MM.1S (cell line): ENCODE results near the gene ABCC4.

ENCODE experiments used
- DNase-seq: peaks from one replicate; pipeline ENCODE4 v3.0.0-alpha.2; 2015
- H2AFZ ChIP-seq: fragments of 300-600 bp; sonication (generic); 2 replicates; pipeline ENCODE4 v1.6.0; 2016; ENCODE audit warnings: antibody characterized with exemption, low read length
- H3F3A ChIP-seq: fragments of 300-600 bp; sonication (generic); 2 replicates; pipeline ENCODE4 v1.6.1; 2016; ENCODE audit warnings: mild to moderate bottlenecking, antibody characterized with exemption, low read length, moderate library complexity, mixed read lengths; ENCODE audit not compliant: insufficient read depth
- H3K27ac ChIP-seq: fragments of 300-600 bp; sonication (generic); 2 replicates; pipeline ENCODE4 v1.5.1; 2016; ENCODE audit warnings: mild to moderate bottlenecking, low read length
- H3K27me3 ChIP-seq: fragments of 300-600 bp; sonication (generic); replicated peaks from 2 replicates; pipeline ENCODE4 v1.6.0; 2016; ENCODE audit warnings: low read length; ENCODE audit not compliant: insufficient read depth
- H3K36me3 ChIP-seq: fragments of 300-600 bp; sonication (generic); replicated peaks from 2 replicates; pipeline ENCODE4 v1.6.1; 2016; ENCODE audit warnings: mild to moderate bottlenecking, low read length, mixed read lengths; ENCODE audit not compliant: insufficient read depth
- H3K4me1 ChIP-seq: fragments of 300-600 bp; sonication (generic); 2 replicates; pipeline ENCODE4 v1.6.1; 2016; ENCODE audit warnings: low read length, mixed read lengths
- H3K4me2 ChIP-seq: fragments of 300-600 bp; sonication (generic); 2 replicates; pipeline ENCODE4 v1.6.0; 2016; ENCODE audit warnings: low read depth, low read length
- H3K4me3 ChIP-seq: fragments of 300-600 bp; sonication (generic); 2 replicates; pipeline ENCODE4 v1.5.1; 2016; ENCODE audit warnings: low read length, mixed read lengths
- H3K79me2 ChIP-seq: fragments of 300-600 bp; sonication (generic); 2 replicates; pipeline ENCODE4 v1.6.1; 2016; ENCODE audit warnings: mixed run types, low read length, mixed read lengths
- H3K9ac ChIP-seq: fragments of 300-600 bp; sonication (generic); 2 replicates; pipeline ENCODE4 v1.6.1; 2016; ENCODE audit warnings: low read length, mixed read lengths
- H3K9me2 ChIP-seq: fragments of 300-600 bp; sonication (generic); replicated peaks from 2 replicates; pipeline ENCODE4 v1.6.1; 2016; ENCODE audit warnings: mild to moderate bottlenecking, low read length, mixed read lengths; ENCODE audit not compliant: insufficient read depth
- H3K9me3 ChIP-seq: fragments of 300-600 bp; sonication (generic); replicated peaks from 2 replicates; pipeline ENCODE4 v1.6.1; 2016; ENCODE audit warnings: mild to moderate bottlenecking, low read length, mixed read lengths; ENCODE audit not compliant: insufficient read depth
- H4K20me1 ChIP-seq: fragments of 300-600 bp; sonication (generic); 2 replicates; pipeline ENCODE4 v1.6.1; 2016; ENCODE audit warnings: mild to moderate bottlenecking, low read length, moderate library complexity, mixed read lengths; ENCODE audit not compliant: insufficient read depth
- EZH2 ChIP-seq: fragments of 300-600 bp; sonication (generic); optimal IDR thresholded peaks from 2 replicates; pipeline ENCODE3; 2017; ENCODE audit warnings: low read depth, mild to moderate bottlenecking, antibody characterized with exemption, low read length, mixed read lengths
- EZH2phosphoT487 ChIP-seq: fragments of 300-600 bp; sonication (generic); IDR thresholded peaks from 2 replicates; pipeline ENCODE4 v1.6.1; 2018; ENCODE audit warnings: antibody characterized with exemption, low read length
- TF ChIP-seq, protein P1 (sequence below): fragments of 300-600 bp; sonication (generic); IDR thresholded peaks from 2 replicates; pipeline ENCODE4 v1.5.1; 2016; ENCODE audit warnings: antibody characterized with exemption, low read length, mixed read lengths

ABCC4 gene

DNA sequence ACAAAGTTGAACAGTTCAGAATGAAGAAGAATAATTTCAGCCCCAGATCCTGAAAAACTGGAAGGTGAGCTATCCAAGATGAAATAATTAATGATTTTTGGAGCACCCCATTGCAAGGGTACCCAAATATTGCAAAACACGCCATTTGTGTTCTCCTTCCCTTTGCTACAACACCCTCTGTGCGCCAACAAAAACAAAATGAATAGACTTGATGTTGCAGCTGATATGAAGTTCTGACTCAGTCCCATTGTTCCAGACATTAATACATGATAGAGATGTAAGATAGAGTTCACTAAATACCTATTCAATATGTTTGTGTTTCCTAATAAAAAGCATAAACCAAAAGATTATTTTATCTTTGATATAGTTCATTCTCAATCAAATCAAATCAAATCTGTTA, 301.4 kb downstream of the ABCC4 start:
- H3K9me2 ChIP-seq = no peaks in the 10 kb centered on the region

DNA sequence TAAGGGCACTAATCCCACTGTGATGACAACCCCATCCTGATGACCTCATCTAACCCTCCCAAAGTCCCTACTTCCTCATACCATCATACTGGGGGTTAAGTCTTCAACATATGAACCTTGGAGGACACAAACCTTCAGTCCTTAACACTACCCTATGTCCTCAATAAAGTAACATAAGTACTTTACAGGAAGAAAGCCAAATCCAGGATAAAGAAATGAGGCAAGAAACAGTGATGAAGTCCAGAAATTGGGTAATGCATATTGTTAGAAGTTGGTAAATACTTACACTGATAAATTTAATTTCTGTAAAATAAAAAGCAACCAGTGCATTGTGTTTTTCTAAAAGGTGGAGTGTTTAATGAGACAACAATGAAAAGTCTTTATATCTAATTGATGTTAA, 304.1 kb downstream of the ABCC4 start:
- Histone ChIP-seq H3K4me3 (no peak overlapping the region), H3K27me3 (no peaks in the 10 kb centered on the region), H4K20me1 (no peaks in the 10 kb centered on the region), H3K79me2 (no peaks in the 10 kb centered on the region), H3F3A (no peaks in the 10 kb centered on the region), H3K4me2 (no peak overlapping the region), H3K36me3 (no peaks in the 10 kb centered on the region), H3K9me3 (no peaks in the 10 kb centered on the region), H2AFZ (no peak overlapping the region), H3K4me1 (no peaks in the 10 kb centered on the region), H3K9me2 (no peaks in the 10 kb centered on the region), H3K27ac (no peak overlapping the region), H3K9ac (no peak overlapping the region)
- DNase-seq = no peak
- no peak for TF ChIP-seq EZH2phosphoT487
- no peak for TF ChIP-seq EZH2
- TF ChIP-seq, protein P1, sequence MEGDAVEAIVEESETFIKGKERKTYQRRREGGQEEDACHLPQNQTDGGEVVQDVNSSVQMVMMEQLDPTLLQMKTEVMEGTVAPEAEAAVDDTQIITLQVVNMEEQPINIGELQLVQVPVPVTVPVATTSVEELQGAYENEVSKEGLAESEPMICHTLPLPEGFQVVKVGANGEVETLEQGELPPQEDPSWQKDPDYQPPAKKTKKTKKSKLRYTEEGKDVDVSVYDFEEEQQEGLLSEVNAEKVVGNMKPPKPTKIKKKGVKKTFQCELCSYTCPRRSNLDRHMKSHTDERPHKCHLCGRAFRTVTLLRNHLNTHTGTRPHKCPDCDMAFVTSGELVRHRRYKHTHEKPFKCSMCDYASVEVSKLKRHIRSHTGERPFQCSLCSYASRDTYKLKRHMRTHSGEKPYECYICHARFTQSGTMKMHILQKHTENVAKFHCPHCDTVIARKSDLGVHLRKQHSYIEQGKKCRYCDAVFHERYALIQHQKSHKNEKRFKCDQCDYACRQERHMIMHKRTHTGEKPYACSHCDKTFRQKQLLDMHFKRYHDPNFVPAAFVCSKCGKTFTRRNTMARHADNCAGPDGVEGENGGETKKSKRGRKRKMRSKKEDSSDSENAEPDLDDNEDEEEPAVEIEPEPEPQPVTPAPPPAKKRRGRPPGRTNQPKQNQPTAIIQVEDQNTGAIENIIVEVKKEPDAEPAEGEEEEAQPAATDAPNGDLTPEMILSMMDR = no peak

More for the DNA sequence above, 301.4 kb downstream of the ABCC4 start:
- no peaks in the 10 kb centered on the region for H3K36me3 ChIP-seq
- no peak for TF ChIP-seq EZH2phosphoT487
- H2AFZ ChIP-seq = no peak overlapping the region
- H3K4me1 ChIP-seq = no peaks in the 10 kb centered on the region
- no peak overlapping the region for H3K27ac ChIP-seq
- no peak for DNase-seq
- no peaks in the 10 kb centered on the region for H3F3A ChIP-seq
- H3K9me3 ChIP-seq = no peaks in the 10 kb centered on the region
- no peak overlapping the region for H3K4me2 ChIP-seq
- H3K4me3 ChIP-seq = no peak overlapping the region
- no peaks in the 10 kb centered on the region for H3K27me3 ChIP-seq
- no peak overlapping the region for H3K9ac ChIP-seq
- H4K20me1 ChIP-seq = no peaks in the 10 kb centered on the region
- no peaks in the 10 kb centered on the region for H3K79me2 ChIP-seq

DNA sequence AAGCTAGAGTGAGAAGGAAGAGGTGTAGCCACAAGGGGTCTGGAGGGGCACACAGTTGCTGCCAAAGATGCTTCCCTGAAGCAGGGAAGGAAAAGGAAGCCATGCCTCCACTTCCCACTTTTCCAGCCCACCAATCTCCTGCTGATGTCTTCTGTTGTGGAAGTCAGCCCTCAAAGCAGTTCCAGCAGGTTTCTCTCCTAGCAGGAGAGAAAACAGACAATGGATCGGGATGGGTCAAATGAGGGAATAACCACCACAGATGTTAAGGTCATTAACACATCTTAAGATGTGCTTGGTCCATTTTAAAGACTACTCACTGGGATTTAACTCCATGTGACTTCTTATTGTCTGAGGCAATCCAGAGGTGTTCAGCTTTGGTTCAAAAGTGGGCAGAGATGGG, 304.8 kb downstream of the ABCC4 start:
- no peak overlapping the region for H2AFZ ChIP-seq
- no peak overlapping the region for H3K27ac ChIP-seq
- H3K9me3 ChIP-seq = no peaks in the 10 kb centered on the region
- no peak overlapping the region for H3K4me2 ChIP-seq
- no peaks in the 10 kb centered on the region for H4K20me1 ChIP-seq
- no peaks in the 10 kb centered on the region for H3K27me3 ChIP-seq
- H3K4me3 ChIP-seq = no peak overlapping the region
- no peaks in the 10 kb centered on the region for H3K36me3 ChIP-seq
- no peaks in the 10 kb centered on the region for H3F3A ChIP-seq
- no peak for DNase-seq
- H3K9ac ChIP-seq = no peak overlapping the region
- H3K79me2 ChIP-seq = no peaks in the 10 kb centered on the region
- H3K4me1 ChIP-seq = no peaks in the 10 kb centered on the region
- H3K9me2 ChIP-seq = no peaks in the 10 kb centered on the region
- TF ChIP-seq, protein P1 = no peak
- no peak for TF ChIP-seq EZH2
- TF ChIP-seq EZH2phosphoT487 = no peak

DNA sequence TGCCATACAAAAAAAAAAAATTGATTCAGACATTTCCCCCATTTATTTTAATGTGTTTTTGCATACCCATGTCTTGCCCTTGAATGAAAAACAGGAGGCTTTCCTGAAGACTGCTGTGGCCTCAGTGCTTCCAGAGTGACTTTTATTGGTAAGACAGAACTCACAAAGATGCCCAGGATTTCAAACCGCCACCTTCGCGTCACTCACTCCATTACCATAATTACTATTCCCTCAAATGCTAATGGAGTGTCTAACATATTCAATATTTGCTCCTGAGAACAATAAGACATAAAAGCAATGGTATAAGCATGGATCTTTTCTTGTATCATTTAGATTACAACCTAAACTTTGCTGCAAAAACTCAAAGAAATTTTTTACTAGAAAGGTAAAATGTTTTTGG, 306.7 kb downstream of the ABCC4 start:
- H3K9me2 ChIP-seq = no peaks in the 10 kb centered on the region

More for the DNA sequence above, 306.7 kb downstream of the ABCC4 start:
- Histone ChIP-seq H3K27me3 (no peaks in the 10 kb centered on the region), H2AFZ (no peak overlapping the region), H3F3A (no peaks in the 10 kb centered on the region), H3K9ac (no peak overlapping the region), H3K27ac (no peak overlapping the region), H3K9me3 (no peaks in the 10 kb centered on the region), H3K36me3 (no peaks in the 10 kb centered on the region), H3K79me2 (no peaks in the 10 kb centered on the region), H3K4me2 (no peak overlapping the region), H3K4me1 (no peaks in the 10 kb centered on the region), H4K20me1 (no peaks in the 10 kb centered on the region), H3K4me3 (no peak overlapping the region)
- TF ChIP-seq EZH2 = no peak
- no peak for TF ChIP-seq EZH2phosphoT487
- TF ChIP-seq, protein P1 = no peak
- DNase-seq = no peak
